IMR-90 (cell line): ENCODE data around the gene KRTAP10-5. TPM values are rescaled to one million over a fixed set of nuclear protein-coding genes. Genes with fewer than 3 reads are reported as not detected.

Source experiments
- ATAC-seq: fragments of 200-7000 bp; cut with Tn5 transposase; 2 replicates; pipeline ENCODE4 v1.9.1; 2020; ENCODE audit warnings: low read depth, mild to moderate bottlenecking, moderate library complexity
- BruUV-seq: library from RNA; stranded (reverse); fragments of 400-500 nt; replicated peaks from 2 replicates; lab custom pipeline; 2021; lab: Mats Ljungman, UMichigan
- CTCF ChIA-PET: fragments of 300-600 bp; formaldehyde crosslinking; extraction: SDS; loops from one replicate; lab custom pipeline; 2021; ENCODE audit warnings: antibody characterized with exemption; lab: Yijun Ruan, JAX
- POLR2A ChIA-PET: fragments of 300-600 bp; sonication (Branson Sonifier 250); formaldehyde crosslinking; loops from one replicate; lab custom pipeline; 2022; ENCODE audit warnings: antibody characterized with exemption; ENCODE audit not compliant: unreplicated experiment; lab: Charles Lee
- DNase-seq: peaks from one replicate; pipeline ENCODE4 v3.0.0; 2013
- H2AFZ ChIP-seq: replicated peaks from 2 replicates; pipeline ENCODE3; 2013; ENCODE audit warnings: low read length, mild to moderate bottlenecking; ENCODE audit not compliant: poor library complexity
- H2AK5ac ChIP-seq: 2 replicates; pipeline ENCODE4 v1.6.1; 2013; ENCODE audit warnings: low read depth, low read length, inconsistent platforms
- H2AK9ac ChIP-seq: replicated peaks from 2 replicates; pipeline ENCODE3; 2013; ENCODE audit warnings: mild to moderate bottlenecking, low read depth, low read length, moderate library complexity; ENCODE audit not compliant: poor library complexity
- H2BK120ac ChIP-seq: 2 replicates; pipeline ENCODE4 v1.6.1; 2013; ENCODE audit warnings: low read depth, low read length, inconsistent platforms
- H2BK15ac ChIP-seq: 3 replicates; pipeline ENCODE4 v1.6.1; 2013; ENCODE audit warnings: low read depth, low read length, inconsistent platforms
- H2BK20ac ChIP-seq: 2 replicates; pipeline ENCODE4 v1.6.1; 2013; ENCODE audit warnings: low read depth, mild to moderate bottlenecking, inconsistent platforms, low read length, moderate library complexity
- H2BK5ac ChIP-seq: 2 replicates; pipeline ENCODE4 v1.6.1; 2013; ENCODE audit warnings: mild to moderate bottlenecking, low read depth, low read length, inconsistent platforms; ENCODE audit not compliant: poor library complexity, severe bottlenecking
- H3K14ac ChIP-seq: replicated peaks from 2 replicates; pipeline ENCODE4 v1.6.1; 2013; ENCODE audit warnings: low read depth, low read length, inconsistent platforms
- H3K18ac ChIP-seq: 2 replicates; pipeline ENCODE4 v1.6.1; 2013; ENCODE audit warnings: low read depth, low read length, control low read depth
- H3K23ac ChIP-seq: 2 replicates; pipeline ENCODE4 v1.6.1; 2013; ENCODE audit warnings: low read depth, low read length, inconsistent platforms
- H3K27ac ChIP-seq: 2 replicates; pipeline ENCODE4 v1.5.1; 2013; ENCODE audit warnings: mild to moderate bottlenecking, control low read depth, low read length; ENCODE audit not compliant: insufficient read depth
- H3K27me3 ChIP-seq: 2 replicates; pipeline ENCODE4 v1.6.1; 2013; ENCODE audit warnings: low read length; ENCODE audit not compliant: control insufficient read depth, insufficient read depth
- H3K36me3 ChIP-seq: 2 replicates; pipeline ENCODE4 v1.6.1; 2013; ENCODE audit warnings: low read length, mixed read lengths; ENCODE audit not compliant: control insufficient read depth, insufficient read depth
- H3K4ac ChIP-seq: 2 replicates; pipeline ENCODE4 v1.6.1; 2013; ENCODE audit warnings: low read depth, low read length, inconsistent platforms
- H3K4me1 ChIP-seq: 2 replicates; pipeline ENCODE4 v1.6.1; 2013; ENCODE audit warnings: low read length, mixed read lengths; ENCODE audit not compliant: control insufficient read depth, insufficient read depth
- H3K4me2 ChIP-seq: 2 replicates; pipeline ENCODE4 v1.6.1; 2013; ENCODE audit warnings: low read depth, mild to moderate bottlenecking, control low read depth, low read length, moderate library complexity
- H3K4me3 ChIP-seq: 2 replicates; pipeline ENCODE4 v1.5.1; 2013; ENCODE audit warnings: low read depth, mild to moderate bottlenecking, control low read depth, low read length, moderate library complexity; ENCODE audit not compliant: insufficient read depth
- H3K56ac ChIP-seq: 2 replicates; pipeline ENCODE4 v1.6.1; 2013; ENCODE audit warnings: low read length, inconsistent platforms; ENCODE audit not compliant: insufficient read depth; ENCODE audit errors: extremely low read depth
- H3K79me1 ChIP-seq, 2 experiments: 2 replicates each; pipeline ENCODE4 v1.6.1; 2013; ENCODE audit warnings: low read length in 2 of 2, inconsistent platforms in 1 of 2, low read depth in 1 of 2
- H3K9ac ChIP-seq: 2 replicates; pipeline ENCODE4 v1.6.1; 2013; ENCODE audit warnings: low read depth, low read length, control low read depth
- H3K9me1 ChIP-seq: 2 replicates; pipeline ENCODE4 v1.6.1; 2013; ENCODE audit warnings: low read length, inconsistent platforms; ENCODE audit not compliant: insufficient read depth
- H3K9me3 ChIP-seq: 2 replicates; pipeline ENCODE4 v1.6.1; 2013; ENCODE audit warnings: low read length; ENCODE audit not compliant: control insufficient read depth, insufficient read depth
- H4K20me1 ChIP-seq: 2 replicates; pipeline ENCODE4 v1.6.1; 2013; ENCODE audit warnings: low read length, inconsistent platforms; ENCODE audit not compliant: insufficient read depth
- H4K5ac ChIP-seq: 2 replicates; pipeline ENCODE4 v1.6.1; 2013; ENCODE audit warnings: mild to moderate bottlenecking, low read depth, low read length, control low read depth
- H4K8ac ChIP-seq, 2 experiments: 2 replicates each; pipeline ENCODE4 v1.6.1; 2013; ENCODE audit warnings: low read depth in 2 of 2, low read length in 2 of 2, control low read depth in 1 of 2, inconsistent platforms in 1 of 2
- H4K91ac ChIP-seq: 2 replicates; pipeline ENCODE4 v1.6.1; 2013; ENCODE audit warnings: low read depth, low read length, inconsistent platforms; ENCODE audit not compliant: insufficient read depth
- RAD21 ChIP-seq: IDR thresholded peaks from 2 replicates; pipeline ENCODE4 v1.6.1; 2012; ENCODE audit warnings: low read length, improper control_type of control experiment
- WGBS, 2 experiments: methylation state at CpG; one replicate each; pipeline versions ENCODE4 v1.1.5 to v1.1.7; 2013; ENCODE audit warnings: missing lambda C conversion rate in 2 of 2; ENCODE audit not compliant: insufficient read length in 1 of 2; ENCODE audit errors: extremely low coverage in 2 of 2; 5-methylcytosine and 5-hydroxymethylcytosine counted together
- dilution Hi-C: fragments of 300-500 bp; cut with HindIII; formaldehyde crosslinking; loops from one replicate; pipeline ENCODE4 v1.14.3; 2018; ENCODE audit warnings: low sequenced_read_pairs; ENCODE audit not compliant: unreplicated experiment
- in situ Hi-C: fragments of 300-500 bp; cut with MboI; formaldehyde crosslinking; loops from 3 replicates; pipeline ENCODE4 v1.14.3; 2019; ENCODE audit warnings: low sequenced_read_pairs, inconsistent platforms, mixed read lengths
- intact Hi-C: fragments of 100-400 bp; cut with micrococcal nuclease; formaldehyde crosslinking; loops from 2 replicates; pipeline ENCODE4 v1.10.0; 2022
- polyA plus RNA-seq, 3 experiments: library from polyadenylated mRNA; depleted of rRNA; stranded (reverse); fragments of >200 nt; gene quantifications; 2 replicates each; pipeline ENCODE4 v1.2.3, GENCODE V29; 2012; ENCODE audit warnings: low replicate concordance in 1 of 3
- total RNA-seq: library from RNA; depleted of rRNA; stranded (reverse); fragments of >200 nt; gene quantifications from 2 replicates; pipeline ENCODE4 v1.2.3, GENCODE V29; 2012

KRTAP10-5 gene
- total and polyA plus RNA-seq, 2 of the 4 experiments (the other 2 are of a cell fraction), result not detected

GRCh38 chr21:44595524-44595923, 15.1 kb upstream of the KRTAP10-5 start:
- H4K20me1 ChIP-seq, result no peaks in the 10 kb centered on the region
- H3K18ac ChIP-seq, result no peak overlapping the region
- no peak overlapping the region for H3K4me3 ChIP-seq
- in situ Hi-C loops (no loop called here), dilution Hi-C loops (no loop called here), intact Hi-C loops (no loop called here)
- CTCF ChIA-PET, result no interaction called here
- DNase-seq, result no peak
- no peak for ATAC-seq
- H2AFZ ChIP-seq, result no peak overlapping the region
- no peak overlapping the region for H2BK15ac ChIP-seq
- H2BK5ac ChIP-seq, result no peak overlapping the region
- no peak overlapping the region for H3K4ac ChIP-seq
- no peaks in the 10 kb centered on the region for H3K4me1 ChIP-seq
- no peak overlapping the region for H3K56ac ChIP-seq
- H3K27ac ChIP-seq, result no peak overlapping the region
- H3K9me1 ChIP-seq, result no peaks in the 10 kb centered on the region
- POLR2A ChIA-PET, result no interaction called here
- no peak overlapping the region for H4K8ac ChIP-seq
- no peaks in the 10 kb centered on the region for H3K9me3 ChIP-seq
- no peak overlapping the region for H2BK120ac ChIP-seq
- no peak overlapping the region for H3K9ac ChIP-seq
- H3K36me3 ChIP-seq, result no peaks in the 10 kb centered on the region
- H3K79me1 ChIP-seq, result no peaks in the 10 kb centered on the region
- peaks cover 4% of the 10 kb centered on the region; the same call in 1 of the 2 replicates for H3K27me3 ChIP-seq
- no peak overlapping the region for H3K14ac ChIP-seq
- no peak overlapping the region for H2AK9ac ChIP-seq
- no peak overlapping the region for H2BK20ac ChIP-seq
- H3K23ac ChIP-seq, result no peak overlapping the region
- no peak overlapping the region for H3K4me2 ChIP-seq
- no peak overlapping the region for H2AK5ac ChIP-seq
- no CpG with 5 or more reads among the region's 6 CpGs for WGBS, 2 experiments
- BruUV-seq, result no TSS peak
- no peak for TF ChIP-seq RAD21
- no peak overlapping the region for H4K5ac ChIP-seq
- H4K91ac ChIP-seq, result no peak overlapping the region
